OCI-LY1 (cell line): Measurements from ENCODE around the gene SLC16A6.
"Not testable (repeated sequence)": the region's sequence is repeated elsewhere in the genome, so short reads cannot be mapped to it uniquely, and the experiment has no call there.

Source experiments
- EZH2 ChIP-seq: fragments of 200-600 bp; sonication (generic), shearing (Covaris generic); IDR thresholded peaks from 2 replicates; pipeline ENCODE4 v1.8.0; 2017; ENCODE audit warnings: borderline replicate concordance, mixed run types, mild to moderate bottlenecking, antibody characterized with exemption, low read length, moderate library complexity, mixed read lengths
- TF ChIP-seq, protein P1 (sequence below): fragments of 200-600 bp; sonication (generic), shearing (Covaris generic); IDR thresholded peaks from 2 replicates; pipeline ENCODE4 v1.5.1; 2017; ENCODE audit warnings: mild to moderate bottlenecking, antibody characterized with exemption, low read length, moderate library complexity, mixed read lengths

DNA sequence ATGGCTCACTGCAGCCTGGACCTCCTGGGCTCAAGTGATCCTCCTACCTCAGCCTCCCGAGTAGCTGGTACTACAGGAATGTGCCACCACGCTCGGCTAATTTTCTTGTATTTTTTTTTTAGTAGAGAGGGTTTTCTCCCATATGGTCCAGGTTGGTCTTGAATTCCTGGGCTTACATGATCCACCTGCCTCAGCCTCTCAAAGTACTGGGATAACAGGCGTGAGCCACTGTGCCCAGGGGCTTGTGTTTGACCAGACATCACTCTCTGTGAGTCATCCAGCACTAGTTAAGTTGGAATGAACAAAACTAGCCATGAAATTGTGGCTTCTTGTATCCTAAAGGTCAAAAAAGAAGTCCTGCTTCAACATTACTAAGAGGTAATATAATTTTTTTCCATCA lies 59.8 kb downstream of the SLC16A6 start:
- TF ChIP-seq, protein P1, sequence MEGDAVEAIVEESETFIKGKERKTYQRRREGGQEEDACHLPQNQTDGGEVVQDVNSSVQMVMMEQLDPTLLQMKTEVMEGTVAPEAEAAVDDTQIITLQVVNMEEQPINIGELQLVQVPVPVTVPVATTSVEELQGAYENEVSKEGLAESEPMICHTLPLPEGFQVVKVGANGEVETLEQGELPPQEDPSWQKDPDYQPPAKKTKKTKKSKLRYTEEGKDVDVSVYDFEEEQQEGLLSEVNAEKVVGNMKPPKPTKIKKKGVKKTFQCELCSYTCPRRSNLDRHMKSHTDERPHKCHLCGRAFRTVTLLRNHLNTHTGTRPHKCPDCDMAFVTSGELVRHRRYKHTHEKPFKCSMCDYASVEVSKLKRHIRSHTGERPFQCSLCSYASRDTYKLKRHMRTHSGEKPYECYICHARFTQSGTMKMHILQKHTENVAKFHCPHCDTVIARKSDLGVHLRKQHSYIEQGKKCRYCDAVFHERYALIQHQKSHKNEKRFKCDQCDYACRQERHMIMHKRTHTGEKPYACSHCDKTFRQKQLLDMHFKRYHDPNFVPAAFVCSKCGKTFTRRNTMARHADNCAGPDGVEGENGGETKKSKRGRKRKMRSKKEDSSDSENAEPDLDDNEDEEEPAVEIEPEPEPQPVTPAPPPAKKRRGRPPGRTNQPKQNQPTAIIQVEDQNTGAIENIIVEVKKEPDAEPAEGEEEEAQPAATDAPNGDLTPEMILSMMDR, result not testable (repeated sequence)
- TF ChIP-seq EZH2, result not testable (repeated sequence)
